ENCODE measurements around the gene KIAA0753. TPM values are rescaled to one million over a fixed set of nuclear protein-coding genes. Genes with fewer than 3 reads are reported as not detected.

The KIAA0753 gene
- total and polyA plus RNA-seq, 4 donors, result 5.3 to 31.9 (median 12.8) TPM

GRCh38 chr17:6567528-6568183 lies 72.9 kb downstream of the KIAA0753 start:
- ATAC-seq (ENCODE audit: insufficient read depth, low FRiP score) (no peak), DNase-seq (peak in 1 of 3 donors; percentile 26)
- TF ChIP-seq CTCF (IDR thresholded peaks at IDR 0.05; ENCODE audit: control extremely low read depth, extremely low read depth), result no peak
- H3K9ac ChIP-seq (ENCODE audit: insufficient read depth in 1 of 2, low read length in 2 of 2), result no peak overlapping the region
- H3K36me3 ChIP-seq (ENCODE audit: control insufficient read depth in 4 of 4, insufficient read depth in 4 of 4, low read length in 4 of 4), result no peaks in the 10 kb centered on the region
- H3K27ac ChIP-seq (ENCODE audit: low read depth in 1 of 2, low read length in 1 of 2), result peak overlapping the region in 1 of 2 donors; percentile 76
- H3K27me3 ChIP-seq (ENCODE audit: control insufficient read depth in 3 of 3, insufficient read depth in 3 of 3, low read length in 2 of 3), result no peaks in the 10 kb centered on the region
- 69 to 83% methylated on average over 15 of the region's 15 CpGs for WGBS, 2 donors
- H3K4me1 ChIP-seq (ENCODE audit: control insufficient read depth in 5 of 5, insufficient read depth in 5 of 5, low read length in 5 of 5), result peaks cover 0 to 3% (median 0%) of the 10 kb centered on the region in 5 donors
- H3K9me3 ChIP-seq (ENCODE audit: control insufficient read depth in 4 of 4, insufficient read depth in 3 of 4, low read length in 3 of 4), result no peaks in the 10 kb centered on the region
- no peak overlapping the region for H3K4me3 ChIP-seq

- ATAC-seq (ENCODE audit: insufficient read depth, low FRiP score), result no peak
- no peak for DNase-seq
- no peaks in the 10 kb centered on the region for H3K9me3 ChIP-seq (ENCODE audit: control insufficient read depth in 4 of 4, insufficient read depth in 3 of 4, low read length in 3 of 4)
- H3K4me3 ChIP-seq, result no peak overlapping the region
- H3K36me3 ChIP-seq (ENCODE audit: control insufficient read depth in 4 of 4, insufficient read depth in 4 of 4, low read length in 4 of 4), result no peaks in the 10 kb centered on the region
- H3K4me1 ChIP-seq (ENCODE audit: control insufficient read depth in 5 of 5, insufficient read depth in 5 of 5, low read length in 5 of 5), result peaks cover 0 to 12% (median 0%) of the 10 kb centered on the region in 5 donors
- H3K27me3 ChIP-seq (ENCODE audit: control insufficient read depth in 3 of 3, insufficient read depth in 3 of 3, low read length in 2 of 3), result peaks cover 0 to 2% (median 0%) of the 10 kb centered on the region in 3 donors
- TF ChIP-seq CTCF (IDR thresholded peaks at IDR 0.05; ENCODE audit: control extremely low read depth, extremely low read depth), result no peak
- H3K27ac ChIP-seq (ENCODE audit: low read depth in 1 of 2, low read length in 1 of 2), result no peak overlapping the region
- H3K9ac ChIP-seq (ENCODE audit: insufficient read depth in 1 of 2, low read length in 2 of 2), result no peak overlapping the region
Observed at GRCh38 chr17:6561446-6561845, 79.1 kb downstream of the KIAA0753 start.

DNA sequence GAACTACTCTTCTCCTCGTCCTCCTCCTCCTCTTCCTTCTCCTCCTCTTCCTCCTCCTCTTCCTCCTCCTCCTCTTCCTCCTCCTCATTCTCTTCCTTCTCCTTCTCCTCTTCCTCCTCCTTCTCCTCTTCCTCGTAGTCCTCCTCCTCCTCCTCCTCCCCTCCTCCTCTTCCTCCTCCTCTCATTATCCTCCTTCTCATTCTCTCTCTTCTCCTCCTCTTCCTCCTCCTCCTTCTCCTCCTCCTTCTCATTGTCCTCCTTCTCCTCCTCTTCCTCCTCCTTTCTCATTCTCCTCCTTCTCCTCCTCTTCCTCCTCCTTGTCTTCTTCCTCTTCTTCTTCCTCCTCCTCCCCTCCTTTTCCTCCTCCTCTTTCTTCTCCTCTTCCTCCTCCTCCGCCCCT lies 80.0 kb downstream of the KIAA0753 start:
- H3K4me1 ChIP-seq (ENCODE audit: control insufficient read depth in 5 of 5, insufficient read depth in 5 of 5, low read length in 5 of 5), result peaks cover 0 to 14% (median 3%) of the 10 kb centered on the region in 5 donors
- no peak for TF ChIP-seq CTCF (IDR thresholded peaks at IDR 0.05; ENCODE audit: control extremely low read depth, extremely low read depth)
- DNase-seq (no peak), ATAC-seq (ENCODE audit: insufficient read depth, low FRiP score) (no peak)
- no peak overlapping the region for H3K9ac ChIP-seq (ENCODE audit: insufficient read depth in 1 of 2, low read length in 2 of 2)
- WGBS, 2 donors, result 85 to 88% methylated on average over 3 of the region's 3 CpGs
- H3K9me3 ChIP-seq (ENCODE audit: control insufficient read depth in 4 of 4, insufficient read depth in 3 of 4, low read length in 3 of 4), result no peaks in the 10 kb centered on the region
- no peak overlapping the region for H3K4me3 ChIP-seq
- H3K27ac ChIP-seq (ENCODE audit: low read depth in 1 of 2, low read length in 1 of 2), result no peak overlapping the region
- H3K36me3 ChIP-seq (ENCODE audit: control insufficient read depth in 4 of 4, insufficient read depth in 4 of 4, low read length in 4 of 4), result no peaks in the 10 kb centered on the region
- peaks cover 0 to 4% (median under 1%) of the 10 kb centered on the region in 3 donors for H3K27me3 ChIP-seq (ENCODE audit: control insufficient read depth in 3 of 3, insufficient read depth in 3 of 3, low read length in 2 of 3)
